Bronchial epithelial cell (primary cell): Measurements from ENCODE around the gene PDE2A. TPM values are rescaled to one million over a fixed set of nuclear protein-coding genes. Genes with fewer than 3 reads are reported as not detected.

ENCODE experiments used
- DNase-seq: peaks from one replicate; pipeline ENCODE4 v3.0.0-alpha.2; 2010; ENCODE audit warnings: low read depth
- FAIRE-seq: peaks from 2 replicates; lab custom pipeline; 2011; peaks lifted over from hg19 to GRCh38; lab: Jason Lieb, UNC
- H3K27me3 ChIP-seq: 2 replicates; pipeline ENCODE4 v1.5.1; 2011; ENCODE audit warnings: low read length; ENCODE audit not compliant: control insufficient read depth, insufficient read depth
- H3K36me3 ChIP-seq: 2 replicates; pipeline ENCODE4 v1.5.1; 2011; ENCODE audit warnings: low read length; ENCODE audit not compliant: control insufficient read depth, insufficient read depth
- H3K4me3 ChIP-seq: 2 replicates; pipeline ENCODE4 v1.5.1; 2011; ENCODE audit warnings: mild to moderate bottlenecking, low read depth, low read length, control low read depth
- CTCF ChIP-seq: IDR thresholded peaks from 2 replicates; pipeline ENCODE4 v1.5.1; 2011; ENCODE audit warnings: mild to moderate bottlenecking, moderate library complexity, low read length, control low read depth, inconsistent platforms; ENCODE audit not compliant: insufficient read depth, severe bottlenecking
- total RNA-seq: library from RNA; depleted of rRNA; stranded (reverse); fragments of >200 nt; gene quantifications from 2 replicates; pipeline ENCODE4 v1.2.1, GENCODE V29; 2014

Gene PDE2A
- total RNA-seq, 1 donor from 2014 or later: 1.6 TPM

DNA sequence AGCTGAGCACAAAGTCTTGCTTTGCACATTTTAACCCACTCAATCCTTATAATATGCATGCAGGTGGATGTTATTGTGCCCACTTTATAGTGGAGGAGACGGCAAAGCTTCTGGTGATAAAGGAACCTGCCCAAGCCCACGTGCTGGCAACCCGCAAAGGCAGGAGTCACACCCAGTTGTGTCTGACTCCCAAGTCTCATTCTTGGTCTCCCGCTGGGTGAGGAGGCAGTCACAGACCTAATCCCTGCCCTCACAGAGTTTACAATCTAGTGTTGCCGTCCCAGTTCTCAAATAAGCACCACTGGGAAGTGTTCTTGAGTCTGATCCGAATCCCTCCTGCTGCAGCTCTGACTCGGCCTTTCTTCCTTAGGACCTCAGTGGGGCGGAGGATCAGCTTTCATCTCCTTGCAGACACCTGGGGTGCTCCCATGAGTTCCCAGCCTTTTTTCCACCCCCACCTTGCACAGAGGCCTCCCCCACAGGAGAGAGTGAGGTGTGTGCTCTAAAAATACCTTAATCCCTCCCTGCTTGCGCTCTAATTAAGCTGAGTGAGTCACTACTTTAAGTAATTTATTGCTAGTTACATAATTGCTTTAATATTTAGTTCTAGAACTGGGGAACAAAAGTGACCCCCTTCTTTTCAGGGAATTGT lies 15.1 kb downstream of the PDE2A start:
- DNase-seq: no peak
- Histone ChIP-seq H3K36me3 (no peaks in the 10 kb centered on the region), H3K4me3 (no peak overlapping the region), H3K27me3 (peaks cover 5% of the 10 kb centered on the region)
- FAIRE-seq: no peak
- no peak for TF ChIP-seq CTCF

GRCh38 chr11:72657411-72658100 lies 16.7 kb downstream of the PDE2A start:
- no peak for DNase-seq
- no peak for TF ChIP-seq CTCF
- Histone ChIP-seq H3K36me3 (no peaks in the 10 kb centered on the region), H3K4me3 (no peak overlapping the region), H3K27me3 (peaks cover 9% of the 10 kb centered on the region)
- FAIRE-seq: peak; percentile 32

GRCh38 chr11:72655896-72656464 lies 18.2 kb downstream of the PDE2A start:
- no peak for TF ChIP-seq CTCF
- DNase-seq: no peak
- Histone ChIP-seq H3K36me3 (no peaks in the 10 kb centered on the region), H3K4me3 (no peak overlapping the region), H3K27me3 (peaks cover 7% of the 10 kb centered on the region)
- FAIRE-seq: no peak

GRCh38 chr11:72655014-72655413 lies 19.2 kb downstream of the PDE2A start:
- Histone ChIP-seq H3K36me3 (no peaks in the 10 kb centered on the region), H3K4me3 (no peak overlapping the region), H3K27me3 (peaks cover 7% of the 10 kb centered on the region)
- no peak for DNase-seq
- no peak for FAIRE-seq
- no peak for TF ChIP-seq CTCF

DNA sequence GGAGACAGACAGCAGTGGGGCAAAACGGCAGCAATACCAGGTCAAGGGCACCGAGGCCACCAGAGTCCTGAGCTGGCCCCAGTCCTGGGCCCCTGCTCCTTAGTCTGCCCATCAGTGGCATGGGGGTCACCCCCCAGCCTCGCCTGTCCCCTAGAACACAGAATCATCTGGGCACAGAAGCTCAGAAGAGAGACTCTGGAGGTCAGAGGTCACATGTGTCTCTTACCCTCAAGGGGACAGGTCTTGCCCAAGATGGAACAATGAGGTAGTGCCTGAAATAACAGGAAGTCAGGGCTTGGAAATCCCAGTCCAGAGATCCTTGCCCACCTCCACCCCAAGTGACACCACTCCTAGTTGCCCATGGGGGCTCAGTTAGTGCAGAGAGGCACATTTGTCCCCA lies 20.6 kb downstream of the PDE2A start:
- H3K27me3 ChIP-seq: peaks cover 5% of the 10 kb centered on the region
- no peaks in the 10 kb centered on the region for H3K36me3 ChIP-seq
- DNase-seq: no peak
- no peak overlapping the region for H3K4me3 ChIP-seq
- no peak for FAIRE-seq
- no peak for TF ChIP-seq CTCF
